Mesendoderm (in vitro differentiated cells): ENCODE data around the gene ACVR1.

Experiments used
- DNase-seq: peaks from one replicate; pipeline ENCODE4 v3.0.0; 2013
- H2AK5ac ChIP-seq: 2 replicates; pipeline ENCODE4 v1.6.1; 2013; ENCODE audit warnings: low read length, inconsistent platforms
- H2BK120ac ChIP-seq: 2 replicates; pipeline ENCODE4 v1.6.1; 2013; ENCODE audit warnings: low read depth, mild to moderate bottlenecking, low read length, moderate library complexity, mixed read lengths
- H2BK15ac ChIP-seq: replicated peaks from 2 replicates; pipeline ENCODE4 v1.6.1; 2013; ENCODE audit warnings: low read depth, mild to moderate bottlenecking, moderate library complexity
- H2BK5ac ChIP-seq: 2 replicates; pipeline ENCODE4 v1.6.1; 2013; ENCODE audit warnings: low read length, inconsistent platforms
- H3K18ac ChIP-seq: 2 replicates; pipeline ENCODE4 v1.6.1; 2013; ENCODE audit warnings: mild to moderate bottlenecking, low read length, mixed read lengths
- H3K23ac ChIP-seq: one replicate; pipeline ENCODE4 v1.6.1; 2013; ENCODE audit warnings: low read length
- H3K27ac ChIP-seq: 2 replicates; pipeline ENCODE4 v1.5.1; 2013; ENCODE audit warnings: low read depth, mild to moderate bottlenecking, inconsistent platforms, low read length, moderate library complexity
- H3K27me3 ChIP-seq: 2 replicates; pipeline ENCODE4 v1.6.1; 2013; ENCODE audit warnings: low read length, control low read depth, mild to moderate bottlenecking, inconsistent platforms; ENCODE audit not compliant: insufficient read depth, poor library complexity
- H3K36me3 ChIP-seq: 2 replicates; pipeline ENCODE4 v1.6.1; 2013; ENCODE audit warnings: low read length, inconsistent platforms; ENCODE audit not compliant: control insufficient read depth, insufficient read depth
- H3K4ac ChIP-seq: one replicate; pipeline ENCODE4 v1.6.1; 2013; ENCODE audit warnings: low read depth, mild to moderate bottlenecking, low read length, moderate library complexity
- H3K4me1 ChIP-seq: 2 replicates; pipeline ENCODE4 v1.6.1; 2013; ENCODE audit warnings: low read depth, low read length, inconsistent platforms; ENCODE audit not compliant: control insufficient read depth
- H3K4me2 ChIP-seq: 2 replicates; pipeline ENCODE4 v1.6.1; 2013; ENCODE audit warnings: low read length
- H3K4me3 ChIP-seq: 2 replicates; pipeline ENCODE4 v1.5.1; 2013; ENCODE audit warnings: mild to moderate bottlenecking, low read length
- H3K56ac ChIP-seq: one replicate; pipeline ENCODE4 v1.6.1; 2013; ENCODE audit warnings: low read length
- H3K79me1 ChIP-seq: 2 replicates; pipeline ENCODE4 v1.6.1; 2013; ENCODE audit warnings: low read length, inconsistent platforms
- H3K79me2 ChIP-seq: 2 replicates; pipeline ENCODE4 v1.6.1; 2013; ENCODE audit warnings: mild to moderate bottlenecking, low read length; ENCODE audit not compliant: control insufficient read depth, insufficient read depth
- H3K9ac ChIP-seq: 2 replicates; pipeline ENCODE4 v1.6.1; 2013; ENCODE audit warnings: low read length, inconsistent platforms
- H4K5ac ChIP-seq: one replicate; pipeline ENCODE4 v1.6.1; 2013; ENCODE audit warnings: low read length
- H4K8ac ChIP-seq: one replicate; pipeline ENCODE4 v1.6.1; 2013; ENCODE audit warnings: low read depth, mild to moderate bottlenecking, control low read depth, low read length, moderate library complexity
- WGBS: extraction: QIAGEN DNeasy Blood & Tissue Kit; methylation state at CpG from one replicate; pipeline ENCODE4 v1.1.7; 2013; ENCODE audit warnings: low lambda C conversion rate, missing lambda C conversion rate; ENCODE audit not compliant: insufficient coverage; ENCODE audit errors: extremely low coverage; 5-methylcytosine and 5-hydroxymethylcytosine counted together

ACVR1 gene

GRCh38 chr2:157735532-157735931 is 140.6 kb downstream of the ACVR1 start:
- DNase-seq = no peak
- H2BK5ac ChIP-seq = no peak overlapping the region
- H3K4ac ChIP-seq = no peak overlapping the region
- no peak overlapping the region for H3K27ac ChIP-seq
- WGBS = no CpG with 5 or more reads among the region's 1 CpG
- H3K36me3 ChIP-seq = no peaks in the 10 kb centered on the region
- no peak overlapping the region for H3K23ac ChIP-seq
- H3K4me1 ChIP-seq = no peaks in the 10 kb centered on the region
- H3K79me1 ChIP-seq = no peaks in the 10 kb centered on the region
- no peak overlapping the region for H2BK120ac ChIP-seq
- H3K79me2 ChIP-seq = no peaks in the 10 kb centered on the region
- no peak overlapping the region for H3K18ac ChIP-seq
- no peak overlapping the region for H2BK15ac ChIP-seq
- H3K56ac ChIP-seq = no peak overlapping the region
- H3K4me3 ChIP-seq = no peak overlapping the region
- H4K8ac ChIP-seq = no peak overlapping the region
- H3K4me2 ChIP-seq = no peak overlapping the region
- no peak overlapping the region for H4K5ac ChIP-seq
- H3K9ac ChIP-seq = no peak overlapping the region
- no peak overlapping the region for H2AK5ac ChIP-seq
- no peaks in the 10 kb centered on the region for H3K27me3 ChIP-seq

GRCh38 chr2:157733263-157733662 is 142.9 kb downstream of the ACVR1 start:
- no peak overlapping the region for H3K4ac ChIP-seq
- no CpG with 5 or more reads among the region's 2 CpGs for WGBS
- H3K18ac ChIP-seq = no peak overlapping the region
- H2BK15ac ChIP-seq = no peak overlapping the region
- H3K27me3 ChIP-seq = no peaks in the 10 kb centered on the region
- no peak overlapping the region for H3K9ac ChIP-seq
- H3K79me2 ChIP-seq = no peaks in the 10 kb centered on the region
- H3K36me3 ChIP-seq = no peaks in the 10 kb centered on the region
- no peak overlapping the region for H4K5ac ChIP-seq
- no peak overlapping the region for H2BK120ac ChIP-seq
- H2BK5ac ChIP-seq = no peak overlapping the region
- no peak overlapping the region for H3K23ac ChIP-seq
- H3K79me1 ChIP-seq = no peaks in the 10 kb centered on the region
- H3K4me1 ChIP-seq = no peaks in the 10 kb centered on the region
- H3K4me2 ChIP-seq = no peak overlapping the region
- H3K56ac ChIP-seq = no peak overlapping the region
- no peak for DNase-seq
- no peak overlapping the region for H4K8ac ChIP-seq
- no peak overlapping the region for H3K27ac ChIP-seq
- H2AK5ac ChIP-seq = no peak overlapping the region
- no peak overlapping the region for H3K4me3 ChIP-seq

- no peak overlapping the region for H3K27ac ChIP-seq
- no peak overlapping the region for H2AK5ac ChIP-seq
- no peaks in the 10 kb centered on the region for H3K27me3 ChIP-seq
- H3K4me1 ChIP-seq = no peaks in the 10 kb centered on the region
- H3K23ac ChIP-seq = no peak overlapping the region
- H3K79me1 ChIP-seq = no peaks in the 10 kb centered on the region
- no CpG with 5 or more reads among the region's 3 CpGs for WGBS
- H3K56ac ChIP-seq = no peak overlapping the region
- H3K79me2 ChIP-seq = no peaks in the 10 kb centered on the region
- H3K4me3 ChIP-seq = no peak overlapping the region
- no peaks in the 10 kb centered on the region for H3K36me3 ChIP-seq
- no peak overlapping the region for H3K4me2 ChIP-seq
- H2BK120ac ChIP-seq = no peak overlapping the region
- H2BK15ac ChIP-seq = no peak overlapping the region
- H3K4ac ChIP-seq = no peak overlapping the region
- no peak overlapping the region for H4K5ac ChIP-seq
- H3K18ac ChIP-seq = no peak overlapping the region
- H3K9ac ChIP-seq = no peak overlapping the region
- H2BK5ac ChIP-seq = no peak overlapping the region
- no peak for DNase-seq
- no peak overlapping the region for H4K8ac ChIP-seq
These were observed 143.5 kb downstream of the ACVR1 start for GRCh38 chr2:157732596-157732995.

GRCh38 chr2:157727693-157728092 is 148.4 kb downstream of the ACVR1 start:
- no peak overlapping the region for H3K18ac ChIP-seq
- H2BK5ac ChIP-seq = no peak overlapping the region
- H3K4ac ChIP-seq = no peak overlapping the region
- H3K4me3 ChIP-seq = no peak overlapping the region
- H3K56ac ChIP-seq = no peak overlapping the region
- H3K79me1 ChIP-seq = no peaks in the 10 kb centered on the region
- H4K8ac ChIP-seq = no peak overlapping the region
- no peak overlapping the region for H2AK5ac ChIP-seq
- H2BK15ac ChIP-seq = no peak overlapping the region
- H2BK120ac ChIP-seq = no peak overlapping the region
- H3K27ac ChIP-seq = no peak overlapping the region
- WGBS = no CpG with 5 or more reads among the region's 1 CpG
- H3K9ac ChIP-seq = no peak overlapping the region
- no peak overlapping the region for H4K5ac ChIP-seq
- no peaks in the 10 kb centered on the region for H3K27me3 ChIP-seq
- no peak overlapping the region for H3K4me2 ChIP-seq
- no peaks in the 10 kb centered on the region for H3K79me2 ChIP-seq
- DNase-seq = no peak
- H3K4me1 ChIP-seq = no peaks in the 10 kb centered on the region
- no peaks in the 10 kb centered on the region for H3K36me3 ChIP-seq
- no peak overlapping the region for H3K23ac ChIP-seq

GRCh38 chr2:157726946-157727345 is 149.2 kb downstream of the ACVR1 start:
- H3K23ac ChIP-seq = no peak overlapping the region
- H3K36me3 ChIP-seq = no peaks in the 10 kb centered on the region
- H3K79me1 ChIP-seq = no peaks in the 10 kb centered on the region
- H4K8ac ChIP-seq = no peak overlapping the region
- H3K79me2 ChIP-seq = no peaks in the 10 kb centered on the region
- H2BK15ac ChIP-seq = no peak overlapping the region
- WGBS = no CpG with 5 or more reads among the region's 1 CpG
- no peak overlapping the region for H3K56ac ChIP-seq
- no peak overlapping the region for H3K27ac ChIP-seq
- H2BK120ac ChIP-seq = no peak overlapping the region
- H2AK5ac ChIP-seq = no peak overlapping the region
- H3K4me1 ChIP-seq = no peaks in the 10 kb centered on the region
- no peak for DNase-seq
- no peaks in the 10 kb centered on the region for H3K27me3 ChIP-seq
- no peak overlapping the region for H3K9ac ChIP-seq
- no peak overlapping the region for H3K18ac ChIP-seq
- no peak overlapping the region for H3K4ac ChIP-seq
- no peak overlapping the region for H3K4me2 ChIP-seq
- H3K4me3 ChIP-seq = no peak overlapping the region
- no peak overlapping the region for H2BK5ac ChIP-seq
- H4K5ac ChIP-seq = no peak overlapping the region

- no CpG with 5 or more reads among the region's 1 CpG for WGBS
- Histone ChIP-seq H3K4me3 (no peak overlapping the region), H3K9ac (no peak overlapping the region), H2BK15ac (no peak overlapping the region), H3K4me2 (no peak overlapping the region), H4K5ac (no peak overlapping the region), H3K27me3 (no peaks in the 10 kb centered on the region), H2AK5ac (no peak overlapping the region), H2BK5ac (no peak overlapping the region), H3K79me1 (no peaks in the 10 kb centered on the region), H3K36me3 (no peaks in the 10 kb centered on the region), H3K4ac (no peak overlapping the region), H4K8ac (no peak overlapping the region), H3K56ac (no peak overlapping the region), H3K4me1 (no peaks in the 10 kb centered on the region), H3K23ac (no peak overlapping the region), H3K79me2 (no peaks in the 10 kb centered on the region), H3K27ac (no peak overlapping the region), H2BK120ac (no peak overlapping the region), H3K18ac (no peak overlapping the region)
- DNase-seq = no peak
These were observed 150.3 kb downstream of the ACVR1 start for GRCh38 chr2:157725846-157726245.
